CD14-positive monocyte (primary cell): Measurements from ENCODE around the gene LPCAT1. TPM values are rescaled to one million over a fixed set of nuclear protein-coding genes. Genes with fewer than 3 reads are reported as not detected.

Experiments used
- DNase-seq, 3 donors: peaks; one replicate each; pipeline ENCODE4 v3.0.0-alpha.2; 2011 to 2022
- H2AFZ ChIP-seq: 2 replicates; pipeline ENCODE4 v1.6.0; 2012; ENCODE audit warnings: mild to moderate bottlenecking, low read depth, low read length, inconsistent platforms; ENCODE audit not compliant: insufficient read depth, poor library complexity, severe bottlenecking
- H3K27ac ChIP-seq, 2 donors: 1 replicate in 1 of 2; 2 replicates in 1 of 2; pipeline ENCODE4 v1.5.1; 2012 to 2013; ENCODE audit warnings: low read length in 2 of 2, control low read depth in 1 of 2, inconsistent platforms in 1 of 2, low read depth in 1 of 2, mild to moderate bottlenecking in 1 of 2
- H3K27me3 ChIP-seq, 2 donors: one replicate each; pipeline versions ENCODE4 v1.6.0 to v1.6.1; 2011 to 2013; ENCODE audit warnings: low read length in 2 of 2; ENCODE audit not compliant: control insufficient read depth in 2 of 2, insufficient read depth in 2 of 2
- H3K36me3 ChIP-seq, 2 donors: replicated peaks in 1 of 2; 1 replicate in 1 of 2; 2 replicates in 1 of 2; pipeline versions ENCODE4 v1.5.1 to v1.6.1; 2012 to 2013; ENCODE audit warnings: low read length in 2 of 2, control low read depth in 1 of 2, inconsistent platforms in 1 of 2, mild to moderate bottlenecking in 1 of 2; ENCODE audit not compliant: insufficient read depth in 2 of 2, control insufficient read depth in 1 of 2
- H3K4me1 ChIP-seq, 2 donors: 1 replicate in 1 of 2; 2 replicates in 1 of 2; pipeline versions ENCODE4 v1.5.1 to v1.6.1; 2012 to 2013; ENCODE audit warnings: low read length in 2 of 2, control low read depth in 1 of 2, inconsistent platforms in 1 of 2, mild to moderate bottlenecking in 1 of 2, moderate library complexity in 1 of 2; ENCODE audit not compliant: insufficient read depth in 2 of 2, control insufficient read depth in 1 of 2
- H3K4me2 ChIP-seq: replicated peaks from 2 replicates; pipeline ENCODE3; 2012; ENCODE audit warnings: low read length, moderate library complexity, mild to moderate bottlenecking; ENCODE audit not compliant: poor library complexity, severe bottlenecking; ENCODE audit errors: extremely low read depth
- H3K4me3 ChIP-seq, 3 experiments: fragments of 200-600 bp in 1 of 3; sonication (generic) in 1 of 3; replicated peaks in 1 of 3; 1 replicate in 2 of 3; 2 replicates in 1 of 3; pipeline ENCODE4 v1.5.1; 2011 to 2013; ENCODE audit warnings: low read length in 3 of 3, mild to moderate bottlenecking in 3 of 3, control low read depth in 2 of 3, low read depth in 2 of 3, inconsistent platforms in 1 of 3, moderate library complexity in 1 of 3
- H3K79me2 ChIP-seq: 2 replicates; pipeline ENCODE4 v1.6.0; 2012; ENCODE audit warnings: mild to moderate bottlenecking, control low read depth, inconsistent platforms, low read length, moderate library complexity; ENCODE audit not compliant: insufficient read depth
- H3K9ac ChIP-seq: 2 replicates; pipeline ENCODE4 v1.6.0; 2017; ENCODE audit warnings: low read length, mild to moderate bottlenecking; ENCODE audit not compliant: insufficient read depth, poor library complexity, severe bottlenecking
- H3K9me3 ChIP-seq, 2 donors: replicated peaks in 1 of 2; 1 replicate in 1 of 2; 2 replicates in 1 of 2; pipeline versions ENCODE4 v1.5.1 to v1.6.1; 2012 to 2013; ENCODE audit warnings: low read length in 2 of 2, control low read depth in 1 of 2; ENCODE audit not compliant: control insufficient read depth in 1 of 2, insufficient read depth in 1 of 2
- H4K20me1 ChIP-seq: 2 replicates; pipeline ENCODE4 v1.6.0; 2012; ENCODE audit warnings: mild to moderate bottlenecking, low read length, control low read depth, moderate library complexity; ENCODE audit not compliant: insufficient read depth
- H3K27ac Mint-ChIP-seq, 7 donors: one replicate each; pipeline ENCODE4 v1.8.0; 2020; ENCODE audit warnings: mild to moderate bottlenecking in 7 of 7, mixed read lengths in 7 of 7, moderate library complexity in 6 of 7, inconsistent platforms in 2 of 7
- H3K27me3 Mint-ChIP-seq, 3 donors: one replicate each; pipeline ENCODE4 v1.8.0; 2021 to 2022; ENCODE audit warnings: low read depth in 3 of 3, mild to moderate bottlenecking in 3 of 3, mixed read lengths in 3 of 3, moderate library complexity in 3 of 3, inconsistent platforms in 1 of 3
- H3K36me3 Mint-ChIP-seq, 2 donors: one replicate each; pipeline ENCODE4 v1.8.0; 2020; ENCODE audit warnings: mixed read lengths in 2 of 2, inconsistent platforms in 1 of 2, mild to moderate bottlenecking in 1 of 2
- H3K4me1 Mint-ChIP-seq: one replicate; pipeline ENCODE4 v1.8.0; 2020; ENCODE audit warnings: mild to moderate bottlenecking, mixed read lengths
- H3K4me3 Mint-ChIP-seq, 2 donors: one replicate each; pipeline ENCODE4 v1.8.0; 2020; ENCODE audit warnings: mild to moderate bottlenecking in 2 of 2, mixed read lengths in 2 of 2, moderate library complexity in 1 of 2
- H3K9me3 Mint-ChIP-seq, 7 donors: one replicate each; pipeline ENCODE4 v1.8.0; 2020 to 2022; ENCODE audit warnings: mixed read lengths in 7 of 7, mild to moderate bottlenecking in 6 of 7, moderate library complexity in 6 of 7, inconsistent platforms in 2 of 7
- WGBS: methylation state at CpG from one replicate; pipeline ENCODE4 v1.1.5; 2013; ENCODE audit warnings: missing lambda C conversion rate; ENCODE audit not compliant: insufficient coverage; 5-methylcytosine and 5-hydroxymethylcytosine counted together
- intact Hi-C, 2 donors: fragments of 100-400 bp; cut with micrococcal nuclease; formaldehyde crosslinking; loops; one replicate each; pipeline versions ENCODE4 v1.15.0 to v1.15.1; 2023
- polyA plus RNA-seq, 3 donors: library from polyadenylated mRNA; depleted of rRNA in 1 of 3; unstranded in 2 of 3; stranded (reverse) in 1 of 3; fragments of 300-500 nt in 2 of 3; fragments of >200 nt in 1 of 3; fragmentation: Illumina TruSeq in 2 of 3; gene quantifications; 1 replicate in 2 of 3; 2 replicates in 1 of 3; pipeline ENCODE4 v1.2.3, GENCODE V29; 2012 to 2021
- TF ChIP-seq, protein P1 (sequence below): fragments of 200-600 bp; IDR thresholded peaks from one replicate; pipeline ENCODE4 v1.8.0; 2022; ENCODE audit warnings: antibody characterized with exemption, mild to moderate bottlenecking

Gene LPCAT1
- polyA plus RNA-seq, 3 donors: 34.1 to 53.9 (median 34.8) TPM

DNA sequence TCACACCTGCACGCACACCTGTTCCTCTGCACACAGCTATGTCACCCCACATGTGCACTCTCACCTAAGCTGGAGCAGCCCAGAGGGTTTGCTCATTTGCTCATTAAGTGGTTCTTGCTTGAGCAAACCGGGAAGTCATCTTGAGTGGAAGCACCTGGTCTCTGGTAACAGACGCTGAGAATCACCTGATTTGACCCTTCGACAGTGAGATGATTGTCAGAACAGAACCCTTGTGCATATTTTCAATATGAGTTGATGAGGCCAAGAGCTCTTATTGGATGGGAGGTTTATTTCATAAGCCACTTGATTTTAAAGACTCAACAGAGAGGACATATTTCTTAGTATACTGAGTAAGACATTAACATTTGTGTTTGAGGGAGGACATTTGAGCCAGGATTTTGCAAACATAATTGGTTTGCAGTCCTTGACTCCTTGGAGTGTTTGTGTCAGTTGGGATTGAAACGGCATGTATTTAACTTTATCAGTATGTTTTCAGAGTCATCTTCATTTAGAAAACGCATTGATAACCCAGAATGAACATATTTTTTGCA lies 22.1 kb upstream of the LPCAT1 start:
- Histone ChIP-seq H3K9ac (no peak overlapping the region), H3K9me3 (no peaks in the 10 kb centered on the region), H3K79me2 (no peaks in the 10 kb centered on the region), H3K4me2 (no peak overlapping the region), H3K4me1 (peaks cover 4 to 14% of the 10 kb centered on the region in 2 donors), H4K20me1 (no peaks in the 10 kb centered on the region), H3K4me3 (no peak overlapping the region), H3K36me3 (no peaks in the 10 kb centered on the region), H2AFZ (no peak overlapping the region), H3K27ac (no peak overlapping the region), H3K27me3 (no peaks in the 10 kb centered on the region)
- TF ChIP-seq, protein P1, sequence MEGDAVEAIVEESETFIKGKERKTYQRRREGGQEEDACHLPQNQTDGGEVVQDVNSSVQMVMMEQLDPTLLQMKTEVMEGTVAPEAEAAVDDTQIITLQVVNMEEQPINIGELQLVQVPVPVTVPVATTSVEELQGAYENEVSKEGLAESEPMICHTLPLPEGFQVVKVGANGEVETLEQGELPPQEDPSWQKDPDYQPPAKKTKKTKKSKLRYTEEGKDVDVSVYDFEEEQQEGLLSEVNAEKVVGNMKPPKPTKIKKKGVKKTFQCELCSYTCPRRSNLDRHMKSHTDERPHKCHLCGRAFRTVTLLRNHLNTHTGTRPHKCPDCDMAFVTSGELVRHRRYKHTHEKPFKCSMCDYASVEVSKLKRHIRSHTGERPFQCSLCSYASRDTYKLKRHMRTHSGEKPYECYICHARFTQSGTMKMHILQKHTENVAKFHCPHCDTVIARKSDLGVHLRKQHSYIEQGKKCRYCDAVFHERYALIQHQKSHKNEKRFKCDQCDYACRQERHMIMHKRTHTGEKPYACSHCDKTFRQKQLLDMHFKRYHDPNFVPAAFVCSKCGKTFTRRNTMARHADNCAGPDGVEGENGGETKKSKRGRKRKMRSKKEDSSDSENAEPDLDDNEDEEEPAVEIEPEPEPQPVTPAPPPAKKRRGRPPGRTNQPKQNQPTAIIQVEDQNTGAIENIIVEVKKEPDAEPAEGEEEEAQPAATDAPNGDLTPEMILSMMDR: no peak
- H3K9me3 Mint-ChIP-seq: peaks cover 0 to 3% (median 0%) of the 10 kb centered on the region in 7 donors
- H3K36me3 Mint-ChIP-seq: no peaks in the 10 kb centered on the region
- intact Hi-C loops: no loop called here
- H3K27me3 Mint-ChIP-seq: peaks cover 13 to 30% (median 25%) of the 10 kb centered on the region in 3 donors
- WGBS: 33% methylated on average over 4 of the region's 6 CpGs
- H3K4me1 Mint-ChIP-seq: peaks cover 21% of the 10 kb centered on the region
- DNase-seq: no peak
- peak overlapping the region in 2 of 7 donors; percentile 79 to 91 for H3K27ac Mint-ChIP-seq
- H3K4me3 Mint-ChIP-seq: peak overlapping the region in 1 of 2 donors; percentile 46

DNA sequence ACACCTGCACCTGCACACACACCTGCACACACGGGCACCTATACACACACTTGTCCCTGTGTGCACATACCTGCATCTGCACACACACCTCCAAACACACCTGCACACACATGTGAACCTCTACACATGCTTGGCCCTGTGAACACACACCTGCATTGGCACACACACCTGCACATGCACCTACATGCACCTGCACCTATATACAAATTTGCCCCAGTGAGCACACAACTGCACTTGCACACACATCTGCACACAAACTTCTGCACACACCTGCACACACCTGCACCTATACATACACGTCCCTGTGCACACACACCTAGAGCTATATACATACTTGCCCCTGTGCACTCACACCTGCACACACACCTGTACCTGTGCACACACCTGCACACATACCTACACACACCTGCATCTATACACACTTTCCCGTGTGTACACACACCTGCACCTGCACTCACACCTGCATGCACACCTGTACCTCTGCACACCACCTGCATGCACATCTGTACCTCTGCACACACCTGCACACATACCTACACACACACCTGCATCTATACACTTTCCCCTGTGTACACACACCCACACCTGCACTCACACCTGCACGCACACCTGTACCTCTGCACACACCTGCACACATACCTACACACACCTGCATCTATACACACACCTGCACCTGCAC lies 21.5 kb upstream of the LPCAT1 start:
- peaks cover 21% of the 10 kb centered on the region for H3K4me1 Mint-ChIP-seq
- DNase-seq: no peak
- peak overlapping the region in 4 of 7 donors; percentile 25 to 91 (median 74) for H3K27ac Mint-ChIP-seq
- Histone ChIP-seq H3K27me3 (no peaks in the 10 kb centered on the region), H3K27ac (no peak overlapping the region), H3K9me3 (no peaks in the 10 kb centered on the region), H3K4me3 (no peak overlapping the region), H3K4me2 (no peak overlapping the region), H3K9ac (no peak overlapping the region), H3K36me3 (no peaks in the 10 kb centered on the region), H3K4me1 (peaks cover 4 to 14% of the 10 kb centered on the region in 2 donors), H3K79me2 (no peaks in the 10 kb centered on the region), H4K20me1 (no peaks in the 10 kb centered on the region), H2AFZ (no peak overlapping the region)
- peaks cover 7 to 28% (median 23%) of the 10 kb centered on the region in 3 donors for H3K27me3 Mint-ChIP-seq
- WGBS: 81% methylated on average over 4 of the region's 4 CpGs
- intact Hi-C loops: no loop called here
- H3K4me3 Mint-ChIP-seq: peak overlapping the region in 1 of 2 donors; percentile 46
- TF ChIP-seq, protein P1: no peak
- H3K36me3 Mint-ChIP-seq: no peaks in the 10 kb centered on the region
- H3K9me3 Mint-ChIP-seq: peaks cover 0 to 3% (median 0%) of the 10 kb centered on the region in 7 donors
